ENCODE data around the gene ARHGAP33.
A peak's percentile ranks its signal among the peaks of the same experiment; 100 is the strongest.

The ARHGAP33 gene

DNA sequence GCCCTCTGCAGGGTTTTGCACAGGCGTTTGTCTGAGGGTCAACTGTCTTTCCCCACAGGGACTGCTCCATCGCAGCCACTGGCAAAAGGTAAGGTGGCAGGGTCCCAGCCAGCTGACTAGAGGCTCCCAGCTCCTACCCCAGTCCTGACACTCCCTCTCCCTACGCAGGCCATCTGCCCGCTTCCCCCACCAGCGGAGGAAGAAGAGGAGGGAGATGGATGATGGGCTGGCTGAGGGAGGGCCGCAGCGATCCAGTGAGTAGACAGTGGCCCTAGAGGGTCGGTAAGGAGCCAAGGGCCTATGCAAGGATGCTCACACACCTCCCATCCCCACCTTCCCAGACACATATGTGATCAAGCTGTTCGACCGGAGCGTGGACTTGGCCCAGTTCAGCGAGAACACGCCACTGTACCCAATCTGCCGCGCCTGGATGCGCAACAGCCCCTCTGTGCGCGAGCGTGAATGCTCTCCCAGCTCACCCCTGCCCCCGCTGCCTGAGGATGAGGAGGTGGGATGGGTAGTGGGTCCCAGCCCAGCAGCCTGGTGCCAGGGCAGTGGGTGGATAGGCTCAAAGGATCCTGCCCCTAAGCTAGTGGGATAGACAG is 22.5 kb upstream of the ARHGAP33 start:
- H3K9me3 ChIP-seq (ENCODE audit: control insufficient read depth, low read length): no peaks in the 10 kb centered on the region
- peaks cover 18% of the 10 kb centered on the region for H3K27me3 ChIP-seq (ENCODE audit: control insufficient read depth, insufficient read depth, low read length)
- no peak overlapping the region for H3K9ac ChIP-seq (ENCODE audit: low read length)
- H3K4me1 ChIP-seq (ENCODE audit: control insufficient read depth, insufficient read depth, low read length): peaks cover 37% of the 10 kb centered on the region
- H3K4me3 ChIP-seq (ENCODE audit: low read length): no peak overlapping the region
- H3K36me3 ChIP-seq (ENCODE audit: control insufficient read depth, insufficient read depth, low read length): peaks cover 12% of the 10 kb centered on the region

GRCh38 chr19:35753634-35754369 is 21.6 kb upstream of the ARHGAP33 start:
- H3K9ac ChIP-seq (ENCODE audit: low read length): no peak overlapping the region
- peaks cover 36% of the 10 kb centered on the region for H3K4me1 ChIP-seq (ENCODE audit: control insufficient read depth, insufficient read depth, low read length)
- H3K36me3 ChIP-seq (ENCODE audit: control insufficient read depth, insufficient read depth, low read length): peaks cover 12% of the 10 kb centered on the region

GRCh38 chr19:35754370-35755130 is 20.8 kb upstream of the ARHGAP33 start:
- Histone ChIP-seq H3K27me3 (ENCODE audit: control insufficient read depth, insufficient read depth, low read length) (peaks cover 18% of the 10 kb centered on the region), H3K4me3 (ENCODE audit: low read length) (no peak overlapping the region), H3K9me3 (ENCODE audit: control insufficient read depth, low read length) (no peaks in the 10 kb centered on the region), H3K36me3 (ENCODE audit: control insufficient read depth, insufficient read depth, low read length) (peaks cover 12% of the 10 kb centered on the region), H3K4me1 (ENCODE audit: control insufficient read depth, insufficient read depth, low read length) (peaks cover 37% of the 10 kb centered on the region), H3K9ac (ENCODE audit: low read length) (no peak overlapping the region)

More at GRCh38 chr19:35753634-35754369, 21.6 kb upstream of the ARHGAP33 start:
- H3K9me3 ChIP-seq (ENCODE audit: control insufficient read depth, low read length): no peaks in the 10 kb centered on the region
- peaks cover 18% of the 10 kb centered on the region for H3K27me3 ChIP-seq (ENCODE audit: control insufficient read depth, insufficient read depth, low read length)
- no peak overlapping the region for H3K4me3 ChIP-seq (ENCODE audit: low read length)

DNA sequence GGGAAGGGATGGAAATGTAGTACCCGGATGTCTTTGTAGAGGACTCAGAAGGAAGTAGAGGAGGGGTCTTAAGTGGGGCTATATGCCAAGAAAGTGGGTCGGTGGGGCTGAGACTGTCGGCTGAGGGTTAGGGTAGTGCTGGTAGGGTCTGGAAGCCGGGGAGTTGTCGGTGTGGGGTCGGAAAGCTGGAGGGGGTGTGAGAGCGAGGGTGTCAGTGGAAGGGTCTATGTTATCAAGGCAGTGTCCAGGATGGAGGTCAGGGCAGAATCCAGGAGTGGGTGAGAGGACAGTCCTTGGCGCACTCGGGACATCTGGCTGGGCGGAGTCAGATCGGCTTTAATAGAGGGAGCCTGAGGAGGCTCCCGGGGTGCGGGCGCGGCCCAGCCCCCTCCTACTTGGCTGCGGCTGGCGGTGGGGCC is 20.2 kb upstream of the ARHGAP33 start:
- Histone ChIP-seq H3K4me1 (ENCODE audit: control insufficient read depth, insufficient read depth, low read length) (peaks cover 37% of the 10 kb centered on the region), H3K9me3 (ENCODE audit: control insufficient read depth, low read length) (no peaks in the 10 kb centered on the region), H3K36me3 (ENCODE audit: control insufficient read depth, insufficient read depth, low read length) (peaks cover 12% of the 10 kb centered on the region), H3K4me3 (ENCODE audit: low read length) (no peak overlapping the region), H3K9ac (ENCODE audit: low read length) (peak overlapping the region; percentile 50), H3K27me3 (ENCODE audit: control insufficient read depth, insufficient read depth, low read length) (peaks cover 18% of the 10 kb centered on the region)

GRCh38 chr19:35755550-35756376 is 19.6 kb upstream of the ARHGAP33 start:
- Histone ChIP-seq H3K9me3 (ENCODE audit: control insufficient read depth, low read length) (no peaks in the 10 kb centered on the region), H3K27me3 (ENCODE audit: control insufficient read depth, insufficient read depth, low read length) (peaks cover 18% of the 10 kb centered on the region), H3K36me3 (ENCODE audit: control insufficient read depth, insufficient read depth, low read length) (peaks cover 12% of the 10 kb centered on the region), H3K9ac (ENCODE audit: low read length) (peak overlapping the region; percentile 50), H3K4me1 (ENCODE audit: control insufficient read depth, insufficient read depth, low read length) (peaks cover 37% of the 10 kb centered on the region), H3K4me3 (ENCODE audit: low read length) (peak overlapping the region; percentile 8)

- H3K27me3 ChIP-seq (ENCODE audit: control insufficient read depth, insufficient read depth, low read length): peaks cover 18% of the 10 kb centered on the region
- H3K4me1 ChIP-seq (ENCODE audit: control insufficient read depth, insufficient read depth, low read length): peaks cover 37% of the 10 kb centered on the region
- H3K9me3 ChIP-seq (ENCODE audit: control insufficient read depth, low read length): no peaks in the 10 kb centered on the region
- peaks cover 12% of the 10 kb centered on the region for H3K36me3 ChIP-seq (ENCODE audit: control insufficient read depth, insufficient read depth, low read length)
- H3K4me3 ChIP-seq (ENCODE audit: low read length): peak within 1 kb of the TSS; percentile 25
- peak within 1 kb of the TSS; percentile 54 for H3K9ac ChIP-seq (ENCODE audit: low read length)
These were observed 18.8 kb upstream of the ARHGAP33 start, which contains the start of gene HSPB6 for GRCh38 chr19:35756377-35757230. TSS of gene HSPB6 (minus strand) at chr19:35757029. CDS start at chr19:35757008, 21 bp downstream.

DNA sequence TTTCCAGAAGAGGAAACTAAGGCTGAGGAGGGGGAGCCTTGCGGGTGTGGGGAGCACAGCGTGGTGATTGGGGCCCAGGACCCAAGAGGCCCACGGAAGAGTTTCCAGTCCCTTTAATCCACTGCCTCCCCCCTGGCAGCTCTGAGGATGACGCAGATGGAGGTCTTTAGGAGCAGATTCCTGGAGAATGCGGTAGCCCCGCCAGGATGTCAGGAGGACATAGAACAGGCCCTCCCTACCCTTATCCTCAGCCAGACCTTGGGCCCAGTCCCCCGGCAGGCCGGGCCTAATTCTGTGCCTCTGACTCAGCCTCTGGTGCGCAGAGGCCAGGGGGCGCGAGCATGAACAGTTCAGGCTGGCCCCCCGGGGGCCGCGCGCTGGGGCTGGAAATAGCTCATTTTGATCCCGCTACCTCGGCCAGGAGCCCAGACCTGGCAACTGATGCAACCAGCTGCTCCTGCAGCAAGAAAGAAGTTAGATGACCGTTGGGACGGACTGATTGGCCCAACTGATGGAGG is 18.1 kb upstream of the ARHGAP33 start:
- Histone ChIP-seq H3K4me3 (ENCODE audit: low read length) (peak overlapping the region; percentile 25), H3K9me3 (ENCODE audit: control insufficient read depth, low read length) (no peaks in the 10 kb centered on the region), H3K4me1 (ENCODE audit: control insufficient read depth, insufficient read depth, low read length) (peaks cover 37% of the 10 kb centered on the region), H3K9ac (ENCODE audit: low read length) (peak overlapping the region; percentile 54), H3K36me3 (ENCODE audit: control insufficient read depth, insufficient read depth, low read length) (peaks cover 12% of the 10 kb centered on the region), H3K27me3 (ENCODE audit: control insufficient read depth, insufficient read depth, low read length) (peaks cover 18% of the 10 kb centered on the region)

DNA sequence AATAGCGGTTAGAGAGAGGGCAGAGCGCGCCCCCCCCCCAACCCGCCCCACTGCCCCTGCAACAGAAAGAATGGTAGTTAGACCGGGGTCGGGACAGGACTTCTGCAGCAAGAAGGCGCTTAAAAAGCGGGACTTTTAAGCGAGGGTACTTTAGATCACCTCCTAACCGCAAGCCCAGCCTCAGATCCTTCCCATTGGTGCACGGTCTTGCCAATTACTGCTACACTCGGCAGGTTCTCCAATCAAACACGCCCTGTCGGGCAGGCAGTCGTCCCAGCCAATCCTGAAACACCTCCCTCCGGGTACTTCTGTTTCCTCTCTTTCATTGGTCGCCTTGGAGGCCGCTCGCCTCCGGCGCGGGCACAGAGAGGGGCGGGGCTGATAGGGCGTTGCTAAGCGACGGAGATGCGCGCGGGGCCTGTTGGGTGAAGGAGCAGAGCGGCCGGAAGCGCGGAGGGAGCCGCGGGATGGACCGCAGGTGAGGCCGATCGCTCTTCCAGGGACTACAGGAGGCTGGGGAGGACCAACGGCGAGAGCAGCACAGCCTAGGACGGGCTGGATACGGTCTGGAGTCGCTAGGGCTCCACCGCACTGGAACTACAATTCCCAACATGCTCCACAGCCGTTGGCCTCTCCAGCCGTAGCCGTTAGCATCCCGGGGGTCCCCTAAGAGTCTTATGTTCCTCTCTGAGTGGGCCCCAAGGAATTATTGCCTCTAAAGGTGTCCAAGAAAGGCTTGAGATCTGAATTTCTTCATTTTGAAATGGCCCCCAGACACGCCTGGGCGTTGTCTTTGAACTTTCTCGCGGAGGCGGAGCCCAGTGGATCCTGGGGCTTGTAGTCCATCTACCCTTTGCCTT is 17.4 kb upstream of the ARHGAP33 start, which contains the start of gene PROSER3:
PROSER3 (plus strand) TSS at position 428 of the 860 bp plus-strand sequence; CDS start at position 468, 40 bp downstream.
- H3K9me3 ChIP-seq (ENCODE audit: control insufficient read depth, low read length): no peaks in the 10 kb centered on the region
- peaks cover 7% of the 10 kb centered on the region for H3K36me3 ChIP-seq (ENCODE audit: control insufficient read depth, insufficient read depth, low read length)
- H3K9ac ChIP-seq (ENCODE audit: low read length): peak within 1 kb of the TSS; percentile 92
- peak within 1 kb of the TSS; percentile 91 for H3K4me3 ChIP-seq (ENCODE audit: low read length)
- H3K27me3 ChIP-seq (ENCODE audit: control insufficient read depth, insufficient read depth, low read length): peaks cover 18% of the 10 kb centered on the region
- H3K4me1 ChIP-seq (ENCODE audit: control insufficient read depth, insufficient read depth, low read length): peaks cover 37% of the 10 kb centered on the region

GRCh38 chr19:35759697-35760096 is 15.7 kb upstream of the ARHGAP33 start:
- Histone ChIP-seq H3K9ac (ENCODE audit: low read length) (no peak overlapping the region), H3K9me3 (ENCODE audit: control insufficient read depth, low read length) (no peaks in the 10 kb centered on the region), H3K4me1 (ENCODE audit: control insufficient read depth, insufficient read depth, low read length) (peaks cover 37% of the 10 kb centered on the region), H3K27me3 (ENCODE audit: control insufficient read depth, insufficient read depth, low read length) (peaks cover 18% of the 10 kb centered on the region), H3K36me3 (ENCODE audit: control insufficient read depth, insufficient read depth, low read length) (no peaks in the 10 kb centered on the region), H3K4me3 (ENCODE audit: low read length) (no peak overlapping the region)

GRCh38 chr19:35760711-35761349 is 14.5 kb upstream of the ARHGAP33 start:
- Histone ChIP-seq H3K9ac (ENCODE audit: low read length) (no peak overlapping the region), H3K9me3 (ENCODE audit: control insufficient read depth, low read length) (no peaks in the 10 kb centered on the region), H3K27me3 (ENCODE audit: control insufficient read depth, insufficient read depth, low read length) (peaks cover 10% of the 10 kb centered on the region), H3K36me3 (ENCODE audit: control insufficient read depth, insufficient read depth, low read length) (no peaks in the 10 kb centered on the region), H3K4me1 (ENCODE audit: control insufficient read depth, insufficient read depth, low read length) (peaks cover 26% of the 10 kb centered on the region), H3K4me3 (ENCODE audit: low read length) (no peak overlapping the region)

Data from mucosa of stomach (tissue), 1 donor.